HL-60 (cell line): Measurements from ENCODE around the gene FNDC5.

Source experiments
- DNase-seq, 2 experiments: peaks; one replicate each; pipeline ENCODE4 v3.0.0-alpha.2; 2010 to 2020; ENCODE audit warnings: low read depth in 1 of 2, low spot score in 1 of 2
- H3K27ac ChIP-seq: fragments of 250-450 bp; sonication (Bioruptor Pico); replicated peaks from 2 replicates; pipeline ENCODE4 v1.5.1; 2020; ENCODE audit warnings: mild to moderate bottlenecking, moderate library complexity
- H3K27me3 ChIP-seq: fragments of 250-450 bp; sonication (Bioruptor Pico); 2 replicates; pipeline ENCODE4 v1.5.1; 2021; ENCODE audit warnings: mild to moderate bottlenecking, moderate library complexity; ENCODE audit not compliant: insufficient read depth, poor library complexity, severe bottlenecking
- H3K4me3 ChIP-seq: replicated peaks from 2 replicates; pipeline ENCODE4 v1.5.1; 2011; ENCODE audit warnings: mild to moderate bottlenecking, control low read depth, low read length; ENCODE audit not compliant: insufficient read depth
- CTCF ChIP-seq: IDR thresholded peaks from one replicate; pipeline ENCODE4 v1.5.1; 2011; ENCODE audit warnings: low read length, control low read depth, inconsistent platforms; ENCODE audit not compliant: insufficient read depth
- GABPA ChIP-seq: IDR thresholded peaks from 2 replicates; pipeline ENCODE4 v1.6.1; 2012; ENCODE audit warnings: low read depth
- POLR2AphosphoS5 ChIP-seq: IDR thresholded peaks from 2 replicates; pipeline ENCODE4 v1.6.1; 2012; ENCODE audit warnings: low read depth
- REST ChIP-seq: IDR thresholded peaks from 2 replicates; pipeline ENCODE4 v1.6.1; 2012; ENCODE audit warnings: low read depth; ENCODE audit not compliant: insufficient replicate concordance
- SPI1 ChIP-seq: IDR thresholded peaks from 2 replicates; pipeline ENCODE4 v1.6.1; 2012; ENCODE audit warnings: low read depth, mild to moderate bottlenecking, borderline replicate concordance

Gene FNDC5

DNA sequence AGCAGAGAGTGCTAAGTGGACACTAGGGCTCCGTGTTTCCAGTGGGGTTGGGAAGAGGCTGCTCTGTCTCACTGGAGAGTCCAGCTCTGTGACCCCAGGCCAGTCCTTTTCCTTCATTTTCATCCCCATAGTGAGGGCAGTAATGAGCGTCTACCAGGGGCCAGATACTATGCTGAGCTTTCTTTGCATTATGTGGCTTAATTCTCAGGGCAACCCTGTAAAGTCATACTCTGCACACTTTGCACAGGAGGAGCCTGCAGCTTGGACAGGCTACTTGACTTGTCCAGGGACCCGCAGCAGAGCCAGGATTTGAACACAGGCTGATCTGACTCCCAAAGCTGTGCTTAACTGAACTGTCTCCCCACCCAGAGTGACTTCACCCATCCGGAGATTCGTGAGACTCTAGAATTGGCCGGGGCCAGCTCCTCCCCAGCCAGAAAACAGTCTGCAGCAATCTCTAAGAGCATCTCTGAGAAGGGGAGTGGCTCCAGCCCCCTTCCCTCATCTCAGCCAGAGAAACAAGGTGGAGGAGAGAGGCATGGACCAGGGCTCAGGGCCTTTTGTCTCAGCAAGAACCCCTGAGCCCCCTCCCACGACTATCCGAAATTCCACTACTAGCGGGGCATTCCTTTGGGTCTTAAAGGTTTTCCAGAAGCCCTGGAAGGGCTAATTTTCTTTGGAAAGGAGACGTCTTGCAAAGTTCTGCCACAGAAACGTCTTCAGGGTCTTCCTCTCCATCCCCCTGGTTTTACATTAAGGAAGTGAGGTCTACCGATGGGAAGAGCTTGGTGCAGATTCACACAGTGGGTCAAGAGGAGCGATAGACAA is 866 bp upstream of the FNDC5 start:
- no peak overlapping the region for H3K4me3 ChIP-seq
- peaks cover 36% of the 10 kb centered on the region for H3K27me3 ChIP-seq
- no peak overlapping the region for H3K27ac ChIP-seq
- no peak for DNase-seq
- no peak for TF ChIP-seq REST
- no peak for TF ChIP-seq CTCF
- no peak for TF ChIP-seq GABPA
- TF ChIP-seq SPI1 = no peak
- TF ChIP-seq POLR2AphosphoS5 = no peak

DNA sequence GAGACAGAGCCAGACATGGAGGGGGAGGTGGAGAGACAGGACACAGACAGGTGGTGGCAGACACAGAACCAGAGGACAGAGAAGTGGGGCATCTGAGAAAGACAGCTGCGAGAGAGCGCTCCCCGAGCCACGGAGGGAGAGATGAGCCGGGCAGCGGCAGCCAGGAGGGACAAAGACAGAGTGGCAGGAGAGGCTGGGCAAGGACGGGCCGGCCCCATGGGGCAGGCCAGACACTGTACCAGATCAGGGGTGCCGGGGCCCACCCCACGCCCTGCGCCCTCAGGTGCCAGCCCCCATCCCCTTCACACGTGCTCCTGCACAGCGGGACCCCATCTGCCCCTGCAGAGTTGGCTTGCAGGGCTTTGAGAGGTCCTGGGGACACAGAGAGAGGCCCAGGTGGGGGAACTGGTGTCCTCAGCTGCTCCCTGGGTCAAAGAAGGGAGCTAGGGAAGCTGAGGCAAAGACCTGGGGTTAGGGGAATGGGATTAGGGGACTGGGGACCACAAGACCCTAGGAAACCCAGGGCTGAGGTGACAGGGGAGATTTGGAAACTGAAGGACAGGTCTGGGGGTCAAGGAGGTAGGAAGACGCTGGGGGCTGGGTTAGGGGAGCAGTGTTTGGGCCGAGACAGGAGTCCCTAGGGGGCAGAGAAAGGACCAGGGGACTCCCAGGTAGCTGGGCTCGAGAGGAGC is 643 bp downstream of the FNDC5 start:
- peaks cover 36% of the 10 kb centered on the region for H3K27me3 ChIP-seq
- no peak overlapping the region for H3K27ac ChIP-seq
- DNase-seq = no peak
- H3K4me3 ChIP-seq = no peak overlapping the region
- TF ChIP-seq CTCF = no peak
- no peak for TF ChIP-seq REST
- no peak for TF ChIP-seq POLR2AphosphoS5
- no peak for TF ChIP-seq GABPA
- no peak for TF ChIP-seq SPI1

- no peak overlapping the region for H3K4me3 ChIP-seq
Observed at GRCh38 chr1:32868806-32869455, 1.8 kb downstream of the FNDC5 start.

More at GRCh38 chr1:32868806-32869455, 1.8 kb downstream of the FNDC5 start:
- Histone ChIP-seq H3K27ac (no peak overlapping the region), H3K27me3 (peaks cover 32% of the 10 kb centered on the region)
- TF ChIP-seq REST = no peak
- no peak for TF ChIP-seq POLR2AphosphoS5
- TF ChIP-seq CTCF = no peak
- no peak for TF ChIP-seq GABPA
- no peak for TF ChIP-seq SPI1
- no peak for DNase-seq
